ENCODE results near the gene LRRC28. TPM values are rescaled to one million over a fixed set of nuclear protein-coding genes. Genes with fewer than 3 reads are reported as not detected.

LRRC28 gene
- total RNA-seq, 4 donors from 2014 or later = 15.7 to 39.9 (median 24.7) TPM

- no peak overlapping the region for H3K27ac ChIP-seq (replicated peaks in 1 of 4)
- no peaks in the 10 kb centered on the region for H3K27me3 ChIP-seq
- WGBS = 98% methylated on average over 8 of the region's 8 CpGs
- H3K9me3 ChIP-seq = no peaks in the 10 kb centered on the region
- TF ChIP-seq CTCF (IDR thresholded peaks at IDR 0.05) (no peak), POLR2A (IDR thresholded peaks at IDR 0.05; ENCODE audit: low read depth) (no peak), POLR2AphosphoS5 (IDR thresholded peaks at IDR 0.05) (no peak), EP300 (IDR thresholded peaks at IDR 0.05) (no peak)
- H3K4me3 ChIP-seq = no peak overlapping the region
- H3K36me3 ChIP-seq = no peaks in the 10 kb centered on the region
- peak; percentile 68 for DNase-seq (ENCODE audit: extremely low spot score)
- H3K4me1 ChIP-seq = peaks cover 18 to 25% (median 24%) of the 10 kb centered on the region in 4 donors
- intact Hi-C loops (cut with DNase I) = no loop called here
Observed at GRCh38 chr15:99411234-99411633, 160.0 kb downstream of the LRRC28 start.

GRCh38 chr15:99412082-99412481 lies 160.8 kb downstream of the LRRC28 start:
- Histone ChIP-seq H3K4me3 (no peak overlapping the region), H3K27ac (replicated peaks in 1 of 4) (no peak overlapping the region), H3K4me1 (peaks cover 18 to 25% (median 24%) of the 10 kb centered on the region in 4 donors), H3K36me3 (no peaks in the 10 kb centered on the region), H3K27me3 (no peaks in the 10 kb centered on the region), H3K9me3 (no peaks in the 10 kb centered on the region)
- TF ChIP-seq POLR2AphosphoS5 (IDR thresholded peaks at IDR 0.05) (no peak), CTCF (IDR thresholded peaks at IDR 0.05) (no peak), EP300 (IDR thresholded peaks at IDR 0.05) (no peak), POLR2A (IDR thresholded peaks at IDR 0.05; ENCODE audit: low read depth) (no peak)
- whole genome bisulfite sequencing = 98% methylated on average over 6 of the region's 6 CpGs
- DNase-seq (ENCODE audit: extremely low spot score) = peak; percentile 82
- intact Hi-C loops (cut with DNase I) = no loop called here

- H3K27me3 ChIP-seq = no peaks in the 10 kb centered on the region
- DNase-seq (ENCODE audit: extremely low spot score) = peak; percentile 55
- no peak overlapping the region for H3K27ac ChIP-seq (replicated peaks in 1 of 4)
- peaks cover 18 to 24% (median 22%) of the 10 kb centered on the region in 4 donors for H3K4me1 ChIP-seq
- TF ChIP-seq EP300 (IDR thresholded peaks at IDR 0.05) (no peak), CTCF (IDR thresholded peaks at IDR 0.05) (no peak), POLR2AphosphoS5 (IDR thresholded peaks at IDR 0.05) (no peak), POLR2A (IDR thresholded peaks at IDR 0.05; ENCODE audit: low read depth) (no peak)
- H3K36me3 ChIP-seq = no peaks in the 10 kb centered on the region
- intact Hi-C loops (cut with DNase I) = no loop called here
- no peaks in the 10 kb centered on the region for H3K9me3 ChIP-seq
- H3K4me3 ChIP-seq = no peak overlapping the region
- WGBS = 97% methylated on average over 3 of the region's 8 CpGs
Observed at GRCh38 chr15:99412626-99413025, 161.3 kb downstream of the LRRC28 start.

- peak; percentile 66 for DNase-seq (ENCODE audit: extremely low spot score)
- no peaks in the 10 kb centered on the region for H3K9me3 ChIP-seq
- intact Hi-C loops (cut with DNase I) = no loop called here
- H3K27me3 ChIP-seq = no peaks in the 10 kb centered on the region
- TF ChIP-seq POLR2AphosphoS5 (IDR thresholded peaks at IDR 0.05) (no peak), POLR2A (IDR thresholded peaks at IDR 0.05; ENCODE audit: low read depth) (no peak), EP300 (IDR thresholded peaks at IDR 0.05) (no peak), CTCF (IDR thresholded peaks at IDR 0.05) (no peak)
- 95% methylated on average over 16 of the region's 21 CpGs for WGBS
- no peaks in the 10 kb centered on the region for H3K36me3 ChIP-seq
- H3K4me3 ChIP-seq = no peak overlapping the region
- no peak overlapping the region for H3K27ac ChIP-seq (replicated peaks in 1 of 4)
- peaks cover 5 to 9% (median 7%) of the 10 kb centered on the region in 4 donors for H3K4me1 ChIP-seq
Observed at GRCh38 chr15:99413955-99414754, 162.9 kb downstream of the LRRC28 start.

Measured in esophagus muscularis mucosa (tissue), 4 donors.